Kidney epithelial cell (primary cell): ENCODE results near the gene MIOX. TPM values are rescaled to one million over a fixed set of nuclear protein-coding genes. Genes with fewer than 3 reads are reported as not detected.

Source experiments
- DNase-seq: peaks from one replicate; pipeline ENCODE4 v3.0.0-alpha.2; 2010; ENCODE audit warnings: low read depth
- H3K27me3 ChIP-seq: 2 replicates; pipeline ENCODE4 v1.6.0; 2011; ENCODE audit warnings: low read length; ENCODE audit not compliant: control insufficient read depth, insufficient read depth
- H3K36me3 ChIP-seq: 2 replicates; pipeline ENCODE4 v1.5.1; 2011; ENCODE audit warnings: low read length; ENCODE audit not compliant: control insufficient read depth, insufficient read depth
- H3K4me3 ChIP-seq: 2 replicates; pipeline ENCODE4 v1.5.1; 2011; ENCODE audit warnings: low read depth, mild to moderate bottlenecking, control low read depth, low read length
- CTCF ChIP-seq: IDR thresholded peaks from 2 replicates; pipeline ENCODE4 v1.5.1; 2011; ENCODE audit warnings: mild to moderate bottlenecking, moderate library complexity, low read length, control low read depth, inconsistent platforms; ENCODE audit not compliant: insufficient read depth, poor library complexity, severe bottlenecking
- total RNA-seq: library from RNA; depleted of rRNA; stranded (reverse); fragments of >200 nt; gene quantifications from 2 replicates; pipeline ENCODE4 v1.2.3, GENCODE V29; 2015

MIOX gene
- total RNA-seq, 1 donor from 2014 or later, result 1.8 TPM

- TF ChIP-seq CTCF, result no peak
- peaks cover 3% of the 10 kb centered on the region for H3K27me3 ChIP-seq
- H3K4me3 ChIP-seq, result no peak overlapping the region
- no peaks in the 10 kb centered on the region for H3K36me3 ChIP-seq
- DNase-seq, result no peak
Observed at GRCh38 chr22:50488886-50489285, 2.2 kb downstream of the MIOX start.

DNA sequence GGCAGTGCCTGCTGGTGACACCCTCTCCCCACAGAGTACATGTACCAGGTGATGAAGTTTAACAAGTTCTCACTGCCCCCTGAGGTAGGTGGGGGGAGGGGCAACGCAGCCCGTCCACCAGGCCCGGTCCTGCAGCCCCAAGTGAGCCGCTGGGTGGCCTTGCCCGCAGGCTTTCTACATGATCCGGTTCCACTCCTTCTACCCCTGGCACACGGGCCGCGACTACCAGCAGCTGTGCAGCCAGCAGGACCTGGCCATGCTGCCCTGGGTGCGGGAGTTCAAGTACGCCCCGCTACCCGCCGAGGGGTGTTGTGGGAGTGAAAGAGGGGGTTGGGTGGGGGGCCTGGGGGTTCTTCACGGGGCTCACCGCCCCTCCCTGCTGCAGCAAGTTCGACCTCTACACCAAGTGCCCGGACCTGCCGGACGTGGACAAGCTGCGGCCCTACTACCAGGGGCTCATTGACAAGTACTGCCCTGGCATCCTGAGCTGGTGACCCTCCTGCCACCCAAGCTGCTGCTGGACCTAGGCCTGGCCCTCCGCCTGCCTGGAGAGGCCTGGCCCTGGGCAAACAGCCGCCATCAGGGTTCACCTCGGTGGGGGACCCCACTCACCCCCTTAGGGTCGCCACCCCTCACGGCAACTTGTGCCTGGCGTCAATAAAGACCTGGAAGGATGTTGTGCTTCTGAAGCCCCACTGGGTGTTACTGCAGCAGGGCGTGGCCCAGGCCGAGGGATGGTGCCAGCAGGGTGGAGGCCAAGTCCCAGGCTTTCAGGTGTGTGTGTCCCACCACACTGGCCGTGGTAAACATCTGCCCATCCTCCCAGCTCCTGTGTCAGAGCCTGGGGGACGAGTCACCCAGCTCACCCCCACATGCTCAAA lies 2.9 kb downstream of the MIOX start:
- peaks cover 3% of the 10 kb centered on the region for H3K27me3 ChIP-seq
- no peak for DNase-seq
- no peak overlapping the region for H3K4me3 ChIP-seq
- TF ChIP-seq CTCF, result no peak
- H3K36me3 ChIP-seq, result no peaks in the 10 kb centered on the region

DNA sequence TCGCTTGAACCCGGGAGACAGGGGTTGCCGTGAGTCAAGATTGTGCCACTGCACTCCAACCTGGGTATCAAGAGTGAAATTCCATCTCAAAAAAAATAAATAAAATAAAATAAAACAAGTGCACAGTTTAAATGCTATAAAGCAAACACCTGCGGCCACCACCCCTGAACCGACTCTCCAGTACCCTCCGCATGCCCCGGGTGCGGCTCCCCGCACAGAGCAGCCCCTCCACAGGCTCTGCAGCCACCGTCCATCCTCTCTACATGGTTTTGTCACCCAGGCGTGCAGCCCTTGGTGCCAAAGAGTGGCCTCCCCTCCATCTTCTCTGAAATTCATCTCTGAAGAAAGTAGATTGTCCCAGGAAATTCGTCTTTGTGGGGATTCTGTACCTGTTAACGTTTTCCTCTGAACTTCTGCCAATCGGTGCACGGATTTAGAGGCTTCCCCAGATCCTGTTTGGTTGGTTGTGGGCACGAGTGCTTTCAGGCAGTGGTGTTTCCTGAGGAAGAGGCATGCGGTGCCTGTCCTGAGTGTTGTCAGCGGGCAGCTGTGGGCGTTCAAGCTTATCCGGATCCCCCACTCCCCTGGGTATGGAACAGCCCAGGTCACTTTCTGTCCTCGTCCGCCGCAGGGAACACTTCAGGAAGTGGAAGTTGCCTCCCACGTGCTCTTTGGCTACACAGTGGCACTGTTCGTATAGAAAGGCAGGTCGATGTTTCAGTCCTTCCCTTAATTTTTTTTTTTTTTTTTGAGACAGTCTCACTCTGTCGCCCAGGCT lies 4.1 kb downstream of the MIOX start:
- DNase-seq, result no peak
- peaks cover 3% of the 10 kb centered on the region for H3K27me3 ChIP-seq
- no peak overlapping the region for H3K4me3 ChIP-seq
- no peaks in the 10 kb centered on the region for H3K36me3 ChIP-seq
- no peak for TF ChIP-seq CTCF

GRCh38 chr22:50497093-50497492 lies 10.4 kb downstream of the MIOX start:
- no peak for TF ChIP-seq CTCF
- Histone ChIP-seq H3K27me3 (no peaks in the 10 kb centered on the region), H3K4me3 (no peak overlapping the region), H3K36me3 (no peaks in the 10 kb centered on the region)
- DNase-seq, result no peak

GRCh38 chr22:50498322-50498890 lies 11.7 kb downstream of the MIOX start:
- H3K36me3 ChIP-seq, result no peaks in the 10 kb centered on the region
- no peaks in the 10 kb centered on the region for H3K27me3 ChIP-seq
- TF ChIP-seq CTCF, result peak; percentile 78
- DNase-seq, result no peak
- no peak overlapping the region for H3K4me3 ChIP-seq
